SU-DHL-6 (cell line): Measurements from ENCODE around the gene LRRC23.
A peak's percentile ranks its signal among the peaks of the same experiment; 100 is the strongest.
"Not testable (repeated sequence)": the region's sequence is repeated elsewhere in the genome, so short reads cannot be mapped to it uniquely, and the experiment has no call there.

Experiments
- H2AFZ ChIP-seq: fragments of 200-600 bp; sonication (generic); 2 replicates; pipeline ENCODE4 v1.6.1; 2014; ENCODE audit warnings: low read depth, mild to moderate bottlenecking, moderate library complexity, mixed read lengths, antibody characterized with exemption, low read length; ENCODE audit not compliant: severe bottlenecking
- H3F3A ChIP-seq: fragments of 200-600 bp; shearing (Covaris generic); 2 replicates; pipeline ENCODE4 v1.6.0; 2016; ENCODE audit warnings: antibody characterized with exemption, mild to moderate bottlenecking; ENCODE audit not compliant: insufficient read depth
- H3K27ac ChIP-seq: fragments of 200-600 bp; sonication (generic); 2 replicates; pipeline ENCODE4 v1.5.1; 2016; ENCODE audit warnings: low read depth, mild to moderate bottlenecking, low read length, moderate library complexity, mixed read lengths
- H3K27me3 ChIP-seq: fragments of 200-600 bp; sonication (generic), shearing (Covaris generic); 2 replicates; pipeline ENCODE4 v1.6.0; 2014; ENCODE audit warnings: mild to moderate bottlenecking, low read length
- H3K36me3 ChIP-seq: fragments of 200-600 bp; sonication (generic); 2 replicates; pipeline ENCODE4 v1.6.1; 2014; ENCODE audit warnings: mild to moderate bottlenecking, low read length, mixed read lengths
- H3K4me2 ChIP-seq: fragments of 300-600, 200-600 bp; shearing (Covaris generic), sonication (generic); 2 replicates; pipeline ENCODE4 v1.6.0; 2014; ENCODE audit warnings: low read length, low read depth, mild to moderate bottlenecking; ENCODE audit not compliant: poor library complexity, severe bottlenecking
- H3K4me3 ChIP-seq: fragments of 200-600 bp; sonication (generic); 2 replicates; pipeline ENCODE4 v1.5.1; 2014; ENCODE audit warnings: antibody characterized with exemption, low read length, mild to moderate bottlenecking, mixed read lengths; ENCODE audit not compliant: insufficient read depth, poor library complexity, severe bottlenecking
- H3K79me2 ChIP-seq: fragments of 200-600 bp; sonication (generic); 2 replicates; pipeline ENCODE4 v1.6.1; 2014; ENCODE audit warnings: mild to moderate bottlenecking, low read length, moderate library complexity; ENCODE audit not compliant: insufficient read depth
- H3K9ac ChIP-seq: fragments of 200-600 bp; sonication (generic); 2 replicates; pipeline ENCODE4 v1.7.0; 2014; ENCODE audit warnings: mild to moderate bottlenecking, low read length
- H3K9me2 ChIP-seq: fragments of 200-600 bp; sonication (generic); replicated peaks from 2 replicates; pipeline ENCODE4 v1.6.1; 2014; ENCODE audit warnings: low read length; ENCODE audit not compliant: insufficient read depth
- H3K9me3 ChIP-seq: fragments of 200-600 bp; sonication (generic); 2 replicates; pipeline ENCODE4 v1.6.1; 2014; ENCODE audit warnings: low read length, mixed read lengths; ENCODE audit not compliant: insufficient read depth
- H4K20me1 ChIP-seq: fragments of 200-600 bp; sonication (generic); 2 replicates; pipeline ENCODE4 v1.6.1; 2014; ENCODE audit warnings: low read depth, mild to moderate bottlenecking, antibody characterized with exemption, low read length, moderate library complexity, mixed read lengths
- CTCF ChIP-seq: fragments of 200-600 bp; sonication (generic); IDR thresholded peaks from one replicate; pipeline ENCODE4 v1.5.1; 2017; ENCODE audit warnings: antibody characterized with exemption, mild to moderate bottlenecking, low read length, moderate library complexity; ENCODE audit not compliant: insufficient read depth, poor library complexity, severe bottlenecking
- EZH2phosphoT487 ChIP-seq: fragments of 200-600 bp; sonication (generic), shearing (Covaris generic); conservative IDR thresholded peaks from 2 replicates; pipeline ENCODE4 v1.6.1; 2018; ENCODE audit warnings: mild to moderate bottlenecking, antibody characterized with exemption, low read length, moderate library complexity, mixed read lengths

Gene LRRC23

GRCh38 chr12:6902448-6902847, 2.2 kb upstream of the LRRC23 start:
- H4K20me1 ChIP-seq, result no peaks in the 10 kb centered on the region
- TF ChIP-seq CTCF (no peak), EZH2phosphoT487 (no peak)
- H3K4me3 ChIP-seq, result no peak overlapping the region
- H3K9me3 ChIP-seq, result no peaks in the 10 kb centered on the region
- no peaks in the 10 kb centered on the region for H3K9me2 ChIP-seq
- H3K27ac ChIP-seq, result no peak overlapping the region
- H3K27me3 ChIP-seq, result no peaks in the 10 kb centered on the region
- no peaks in the 10 kb centered on the region for H3F3A ChIP-seq
- H3K36me3 ChIP-seq, result no peaks in the 10 kb centered on the region
- H3K4me2 ChIP-seq, result no peak overlapping the region
- H3K79me2 ChIP-seq, result no peaks in the 10 kb centered on the region
- H3K9ac ChIP-seq, result no peak overlapping the region
- no peak overlapping the region for H2AFZ ChIP-seq

- H3K27me3 ChIP-seq, result no peaks in the 10 kb centered on the region
- no peaks in the 10 kb centered on the region for H3K79me2 ChIP-seq
- H4K20me1 ChIP-seq, result no peaks in the 10 kb centered on the region
- no peaks in the 10 kb centered on the region for H3K36me3 ChIP-seq
- no peaks in the 10 kb centered on the region for H3F3A ChIP-seq
- H3K9me3 ChIP-seq, result no peaks in the 10 kb centered on the region
- peak overlapping the region; percentile 92 for H2AFZ ChIP-seq
- H3K4me3 ChIP-seq, result no peak overlapping the region
- H3K9ac ChIP-seq, result no peak overlapping the region
- peak overlapping the region; percentile 99 for H3K4me2 ChIP-seq
- no peak for TF ChIP-seq EZH2phosphoT487
- TF ChIP-seq CTCF, result no peak
- H3K9me2 ChIP-seq, result no peaks in the 10 kb centered on the region
- H3K27ac ChIP-seq, result no peak overlapping the region
Measured at GRCh38 chr12:6903722-6904121, 900 bp upstream of the LRRC23 start.

GRCh38 chr12:6905414-6906040, 905 bp downstream of the LRRC23 start:
- H3F3A ChIP-seq, result no peaks in the 10 kb centered on the region
- H3K4me2 ChIP-seq, result peak overlapping the region; percentile 99
- no peaks in the 10 kb centered on the region for H4K20me1 ChIP-seq
- H3K27ac ChIP-seq, result no peak overlapping the region
- TF ChIP-seq CTCF (no peak), EZH2phosphoT487 (no peak)
- H3K9ac ChIP-seq, result peak overlapping the region; percentile 83
- no peaks in the 10 kb centered on the region for H3K9me3 ChIP-seq
- no peaks in the 10 kb centered on the region for H3K79me2 ChIP-seq
- no peaks in the 10 kb centered on the region for H3K27me3 ChIP-seq
- no peak overlapping the region for H2AFZ ChIP-seq
- H3K36me3 ChIP-seq, result no peaks in the 10 kb centered on the region
- peak overlapping the region; percentile 95 for H3K4me3 ChIP-seq
- H3K9me2 ChIP-seq, result no peaks in the 10 kb centered on the region

GRCh38 chr12:6908141-6908540, 3.5 kb downstream of the LRRC23 start:
- H3K4me3 ChIP-seq, H3K9ac ChIP-seq, H3K9me3 ChIP-seq, H3K9me2 ChIP-seq, H4K20me1 ChIP-seq, H3K36me3 ChIP-seq, H2AFZ ChIP-seq, H3K27ac ChIP-seq, H3K27me3 ChIP-seq, H3F3A ChIP-seq, H3K79me2 ChIP-seq, H3K4me2 ChIP-seq: not testable (repeated sequence)
